ENCODE results near the gene RHBDL3.
"Not testable (repeated sequence)": the region's sequence is repeated elsewhere in the genome, so short reads cannot be mapped to it uniquely, and the experiment has no call there.

RHBDL3 gene

DNA sequence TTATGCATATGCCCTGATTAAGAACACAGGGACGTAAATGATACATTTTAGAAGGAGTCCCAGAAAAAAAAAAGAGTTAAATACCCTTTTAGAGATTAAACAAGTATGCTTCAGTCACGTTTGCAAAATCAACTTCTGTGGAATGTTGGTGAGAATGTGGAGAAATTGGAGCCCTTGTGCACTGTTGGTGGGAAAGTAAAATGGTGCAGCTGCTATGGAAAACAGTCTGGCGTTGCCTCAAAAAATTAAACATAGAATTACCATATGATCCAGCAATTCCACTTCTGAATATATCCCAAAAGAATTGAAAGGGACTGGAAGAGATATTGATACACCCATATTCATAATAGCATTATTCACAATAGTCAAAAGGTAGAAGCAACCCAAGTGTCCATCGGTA, 26.5 kb downstream of the RHBDL3 start:
- no peak for DNase-seq

DNA sequence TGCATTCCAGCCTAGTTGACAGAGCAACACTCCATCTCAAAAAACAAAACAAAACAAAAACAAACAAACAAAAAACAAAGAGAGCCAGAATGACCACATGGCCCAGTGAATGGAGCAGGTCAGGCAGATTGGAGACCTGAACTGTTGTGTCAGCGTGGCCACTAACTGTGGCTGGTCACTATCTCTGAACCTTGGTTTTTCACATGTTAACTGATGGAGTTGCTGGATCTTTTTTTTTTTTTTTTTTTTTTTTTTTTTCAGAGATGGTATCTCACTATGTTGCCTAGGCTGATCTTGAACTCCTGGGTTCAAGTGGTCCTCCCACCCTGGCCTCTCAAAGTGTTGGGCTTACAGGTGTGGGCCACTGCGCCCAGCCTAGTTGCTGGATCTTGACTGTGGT, 31.8 kb downstream of the RHBDL3 start:
- no peak for DNase-seq

DNA sequence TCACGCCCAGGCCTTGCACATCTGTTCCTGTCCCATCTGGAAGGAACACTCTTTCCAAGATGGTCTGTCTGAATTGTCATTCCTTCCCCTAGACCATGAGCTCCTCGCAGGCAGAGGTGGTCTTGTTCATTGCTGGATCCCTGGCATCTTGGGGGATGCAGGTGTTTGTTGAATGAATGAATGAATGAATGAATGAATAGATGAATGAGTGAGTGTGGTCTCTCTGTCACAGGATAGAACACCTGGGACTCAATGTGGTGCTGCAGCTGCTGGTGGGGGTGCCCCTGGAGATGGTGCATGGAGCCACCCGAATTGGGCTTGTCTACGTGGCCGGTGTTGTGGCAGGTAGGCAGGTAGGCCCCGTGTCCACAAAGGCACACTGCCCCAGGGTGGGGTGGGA, 32.2 kb downstream of the RHBDL3 start:
- no peak for DNase-seq

DNA sequence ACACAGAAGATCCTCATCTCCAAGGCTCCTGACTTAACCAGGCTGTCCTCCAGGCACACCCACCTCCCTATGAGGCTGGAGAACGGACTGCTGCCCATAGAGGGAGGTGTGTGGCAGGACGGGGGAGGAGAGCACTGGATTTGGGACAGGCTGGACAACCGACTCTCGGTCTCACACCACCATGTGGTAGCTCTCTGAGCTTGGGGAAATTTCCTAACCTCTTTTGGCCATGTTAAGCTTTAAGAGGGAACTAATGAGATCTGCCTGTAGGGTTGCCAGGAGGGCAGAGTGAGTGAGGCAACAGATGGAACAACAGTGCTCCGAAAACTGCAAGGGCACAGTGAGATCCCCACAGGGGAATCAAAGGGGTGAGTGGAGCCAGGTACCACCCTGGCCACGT, 32.7 kb downstream of the RHBDL3 start:
- DNase-seq = peak; percentile 17

DNA sequence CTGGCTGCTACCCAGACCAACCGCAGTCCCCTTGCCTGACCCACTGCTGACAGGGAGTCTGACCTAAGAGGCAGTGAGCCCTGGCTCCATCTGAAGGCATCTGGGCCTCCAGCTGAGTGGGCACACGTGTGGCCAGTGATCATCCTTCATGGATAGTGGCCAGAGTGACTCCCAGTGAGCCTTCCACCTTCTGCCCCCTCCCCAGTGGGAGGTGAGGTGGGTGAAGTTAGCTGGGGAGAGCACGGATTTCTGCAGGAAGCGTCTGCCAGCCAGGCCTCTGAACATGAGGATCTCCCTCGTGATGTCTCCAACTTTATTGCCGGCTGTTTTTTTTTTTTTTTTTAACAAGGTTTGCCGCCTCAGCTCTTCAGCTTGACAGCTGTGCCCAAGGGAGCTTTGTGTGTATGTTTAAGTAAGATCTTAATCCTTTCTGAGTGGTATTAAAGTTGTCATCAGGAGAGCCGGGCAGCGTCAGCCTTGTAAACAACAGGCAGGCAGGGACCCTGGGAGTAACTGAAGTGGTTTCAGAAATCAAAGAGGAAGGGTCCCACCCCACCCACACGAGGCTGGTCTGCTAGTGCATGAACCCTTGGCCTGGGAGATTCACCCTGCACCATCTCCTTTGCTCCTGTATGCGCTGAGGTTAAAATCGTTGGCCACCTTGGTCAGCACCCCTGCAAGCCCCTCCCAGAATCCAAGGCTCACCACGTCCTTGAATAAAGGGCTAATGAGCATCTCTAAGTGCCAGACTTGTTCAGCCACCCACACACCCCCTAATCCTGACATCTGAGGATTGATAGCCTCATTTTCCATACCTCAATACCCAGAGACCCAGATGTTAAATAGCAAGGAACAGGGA, 33.3 kb downstream of the RHBDL3 start:
- DNase-seq = no peak

DNA sequence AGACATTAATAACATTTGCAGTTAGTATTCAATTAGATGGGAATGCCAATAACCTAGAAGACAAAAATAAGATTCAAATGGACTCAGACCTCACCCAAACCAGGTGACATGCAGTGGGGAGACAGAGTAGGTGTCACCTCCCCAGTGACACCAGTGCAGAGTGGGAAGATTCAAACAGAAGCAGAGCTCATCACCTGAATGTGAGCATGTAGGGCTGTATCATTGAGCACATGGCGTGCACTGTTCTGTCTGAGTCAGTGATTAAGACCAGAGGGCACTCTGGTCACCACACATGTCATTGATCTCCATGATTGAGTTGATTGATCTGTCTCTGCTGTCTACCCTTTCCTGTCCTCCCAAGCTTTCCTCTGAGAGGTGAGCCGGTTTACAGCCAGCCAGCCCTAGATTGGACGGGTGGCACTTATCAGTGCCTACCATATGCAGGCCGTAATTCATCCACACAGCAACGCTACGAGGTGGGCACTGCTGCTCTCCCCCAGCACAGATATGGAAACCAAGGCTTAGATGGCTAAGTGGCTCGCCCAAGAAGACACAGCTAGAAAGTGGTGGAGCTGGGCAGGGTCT, 34.0 kb downstream of the RHBDL3 start:
- no peak for DNase-seq

DNA sequence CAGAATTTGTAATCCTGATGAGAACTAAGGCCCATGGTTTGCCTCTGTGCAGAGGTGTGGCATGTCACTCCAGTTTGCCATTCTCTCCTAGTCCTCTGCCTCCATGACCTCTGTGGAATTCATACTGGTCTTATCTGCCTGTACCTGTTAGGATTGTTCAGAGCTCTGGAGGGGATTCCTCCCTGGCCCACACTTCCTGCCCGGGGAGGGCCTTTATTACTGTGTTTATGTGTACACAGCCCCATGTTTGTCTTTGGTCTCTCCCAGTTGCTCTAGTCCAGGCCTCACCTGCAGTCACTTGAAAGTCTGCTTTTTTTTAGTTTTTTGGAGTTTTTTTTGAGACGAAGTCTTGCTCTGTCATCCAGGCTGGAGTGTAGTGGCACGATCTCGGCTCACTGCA, 36.4 kb downstream of the RHBDL3 start:
- DNase-seq = no peak

DNA sequence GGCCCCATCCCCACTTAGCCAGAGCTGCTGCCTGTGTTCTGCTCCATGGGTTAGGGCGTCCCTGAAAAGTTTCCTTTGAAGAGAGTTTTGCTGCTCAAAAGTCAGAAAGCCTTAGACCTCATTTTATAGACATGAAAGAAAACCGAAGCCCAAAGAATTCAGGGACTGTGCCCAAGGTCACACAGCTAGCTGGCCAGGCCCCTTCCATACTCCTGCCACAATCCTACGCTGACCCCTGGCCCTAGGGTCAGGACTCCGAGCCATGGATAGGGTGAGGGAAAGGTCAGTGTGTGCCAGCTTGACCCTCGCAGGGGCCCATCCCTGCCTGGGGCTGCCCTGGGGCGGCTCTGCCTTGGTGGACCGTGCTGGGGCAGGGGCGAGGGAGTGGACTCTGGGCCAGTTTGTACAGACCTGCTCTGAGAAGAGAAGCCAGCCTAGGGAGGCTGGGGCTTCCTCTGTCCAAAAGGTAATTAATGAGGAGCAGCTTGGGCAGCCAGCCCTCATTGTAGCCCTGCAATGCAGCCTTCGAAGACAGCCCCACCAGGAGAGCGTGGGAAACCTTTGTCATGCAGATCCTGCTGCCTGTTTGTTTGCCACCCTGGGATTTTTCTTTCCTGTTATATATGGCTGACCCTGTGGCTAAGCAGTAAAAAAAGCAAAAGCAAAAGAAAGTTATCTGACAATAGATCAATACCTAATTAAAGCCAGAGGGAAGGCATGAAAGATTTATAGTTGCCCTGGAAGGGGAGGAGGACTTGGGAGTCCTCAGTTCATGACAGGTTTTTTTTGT, 37.4 kb downstream of the RHBDL3 start:
- no peak for DNase-seq

DNA sequence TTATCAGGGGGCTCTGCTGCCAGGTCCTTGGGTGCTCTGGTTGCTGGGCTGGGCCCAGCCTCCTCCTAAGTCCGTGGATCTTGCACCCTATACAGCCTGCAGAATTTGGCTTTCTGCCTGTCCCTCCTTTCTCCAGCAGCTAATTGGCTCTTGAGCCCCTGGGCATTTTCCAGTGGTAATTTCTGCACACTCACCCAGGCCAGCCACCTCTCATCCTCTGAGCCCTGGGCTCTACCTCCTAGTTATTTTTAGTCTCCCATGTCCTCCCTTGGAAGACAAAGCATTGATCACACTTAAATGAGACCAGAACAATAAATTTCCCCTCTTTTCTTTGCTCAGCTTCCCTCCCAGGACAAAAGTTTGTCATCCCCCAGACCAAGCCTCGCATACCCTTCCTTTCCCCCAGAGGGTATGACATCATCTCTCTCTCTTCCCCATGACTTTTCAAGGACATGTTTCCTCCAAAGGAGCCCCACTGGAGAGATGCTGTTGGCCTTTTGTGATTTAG, 38.2 kb downstream of the RHBDL3 start:
- no peak for DNase-seq

DNA sequence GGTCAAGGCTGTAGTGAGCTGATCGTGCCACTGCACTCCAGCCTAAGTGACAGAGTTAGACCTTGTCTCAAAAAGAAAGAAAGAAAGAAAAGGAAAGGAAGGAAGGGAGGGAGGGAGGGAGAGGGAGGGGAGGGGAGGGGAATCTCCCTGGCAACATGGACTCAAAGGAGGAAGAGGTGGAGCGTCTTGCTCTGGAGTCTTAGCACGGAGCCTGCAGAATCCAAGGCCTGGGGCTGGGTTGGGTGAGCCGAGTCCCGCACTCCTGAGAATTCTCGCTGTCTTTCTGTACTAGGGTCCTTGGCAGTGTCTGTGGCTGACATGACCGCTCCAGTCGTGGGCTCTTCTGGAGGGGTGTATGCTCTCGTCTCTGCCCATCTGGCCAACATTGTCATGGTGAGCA, 39.4 kb downstream of the RHBDL3 start:
- no peak for DNase-seq

DNA sequence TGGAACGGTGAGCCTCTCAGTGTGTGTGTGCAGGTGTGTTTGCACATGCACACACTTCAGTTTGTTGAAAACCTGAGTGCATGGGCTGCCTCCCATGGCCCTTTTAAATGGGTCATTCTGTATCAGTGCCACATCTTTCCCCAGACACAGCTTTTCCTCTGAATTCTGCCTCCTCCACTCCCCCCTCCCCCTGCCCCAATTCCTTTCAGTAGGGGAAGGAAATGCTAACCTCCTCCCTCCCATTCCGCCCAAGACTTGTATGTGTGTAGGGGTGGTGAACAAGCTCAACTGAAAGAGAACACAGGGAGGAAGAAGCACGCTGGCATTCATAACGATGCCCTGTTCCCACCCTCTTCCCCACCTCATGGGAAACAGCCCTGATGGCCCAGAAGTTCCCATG, 42.0 kb downstream of the RHBDL3 start:
- DNase-seq = no peak

DNA sequence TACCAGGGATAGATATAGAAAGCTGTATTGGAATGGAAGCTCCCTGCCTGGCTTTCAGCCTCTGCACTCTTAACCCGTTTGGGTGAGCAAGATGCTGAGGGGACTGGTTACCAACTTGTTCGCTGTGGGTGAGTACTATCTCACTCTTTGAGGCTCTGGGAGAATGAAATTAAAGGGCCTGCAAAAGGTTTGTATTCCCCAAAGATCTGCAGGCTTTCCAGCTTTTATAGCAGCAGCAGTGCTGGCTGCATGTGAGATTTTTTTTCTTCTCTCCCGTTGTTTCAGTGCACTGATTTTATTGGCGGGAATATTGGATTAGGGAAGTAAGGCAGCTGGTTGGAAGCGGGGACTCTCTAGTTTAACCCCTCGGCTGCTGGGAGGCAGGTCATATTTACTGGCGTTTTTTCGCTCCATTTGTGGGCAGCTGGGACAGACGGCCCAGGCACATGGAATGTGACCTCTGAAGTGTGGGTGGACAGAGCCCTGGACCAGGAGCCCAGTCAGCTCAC, 45.5 kb downstream of the RHBDL3 start:
- no peak for DNase-seq

DNA sequence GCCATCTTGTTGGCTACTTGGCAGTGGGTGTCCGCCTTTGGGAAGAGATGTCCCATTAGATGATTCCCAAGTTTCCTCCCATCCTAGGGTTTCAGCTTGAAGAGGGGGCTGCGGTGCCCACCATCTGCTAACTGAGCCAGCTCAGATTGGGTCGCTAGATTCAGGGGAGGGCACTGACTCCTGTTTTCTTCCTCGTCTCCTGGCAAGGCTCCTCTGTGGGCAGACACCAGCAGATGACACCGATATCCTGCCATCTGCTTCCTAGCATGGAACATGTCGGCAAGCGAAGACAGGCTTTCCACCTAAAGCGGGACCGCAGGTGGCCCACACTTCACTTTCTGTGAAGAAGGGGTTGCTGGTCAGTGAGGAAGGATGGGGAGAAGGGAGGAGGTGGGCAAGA, 49.0 kb downstream of the RHBDL3 start:
- no peak for DNase-seq

DNA sequence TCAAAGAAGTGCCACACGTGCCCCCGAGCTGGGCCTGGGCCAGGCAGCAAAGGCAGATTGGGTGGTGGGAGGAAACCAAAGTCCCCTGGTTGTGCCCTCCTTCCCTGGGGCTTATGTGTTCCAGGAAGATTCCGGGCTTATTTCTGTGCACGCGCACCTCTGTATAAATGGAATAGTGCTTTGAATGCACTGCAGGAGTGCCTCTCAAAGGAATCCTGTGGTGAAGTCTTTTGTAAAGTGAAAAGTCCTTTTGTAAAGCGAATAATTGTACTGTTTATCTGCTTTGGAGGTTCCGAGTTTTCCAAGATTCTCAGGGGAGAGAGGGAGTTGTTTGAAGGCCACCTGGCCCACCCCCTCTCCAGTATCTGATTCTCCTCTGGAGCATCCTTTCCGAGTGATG, 49.5 kb downstream of the RHBDL3 start:
- no peak for DNase-seq

DNA sequence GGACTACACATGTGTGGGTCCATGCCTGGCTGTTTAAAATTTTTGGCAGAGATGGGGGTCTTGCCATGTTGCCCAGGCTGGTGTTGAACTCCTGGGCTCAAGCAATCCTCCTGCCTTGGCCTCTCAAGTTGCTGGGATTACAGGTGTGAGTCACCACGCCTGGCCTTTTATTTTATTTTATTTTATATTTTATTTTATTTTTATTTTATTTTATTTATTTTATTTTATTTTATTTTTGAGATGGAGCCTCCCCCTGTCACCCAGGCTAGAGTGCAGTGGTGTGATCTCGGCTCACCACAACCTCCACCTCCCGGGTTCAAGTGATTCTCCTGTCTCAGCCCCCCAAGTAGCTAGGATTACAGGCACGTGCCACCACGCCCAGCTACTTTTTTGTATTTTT, 51.0 kb downstream of the RHBDL3 start:
- DNase-seq = not testable (repeated sequence)

DNA sequence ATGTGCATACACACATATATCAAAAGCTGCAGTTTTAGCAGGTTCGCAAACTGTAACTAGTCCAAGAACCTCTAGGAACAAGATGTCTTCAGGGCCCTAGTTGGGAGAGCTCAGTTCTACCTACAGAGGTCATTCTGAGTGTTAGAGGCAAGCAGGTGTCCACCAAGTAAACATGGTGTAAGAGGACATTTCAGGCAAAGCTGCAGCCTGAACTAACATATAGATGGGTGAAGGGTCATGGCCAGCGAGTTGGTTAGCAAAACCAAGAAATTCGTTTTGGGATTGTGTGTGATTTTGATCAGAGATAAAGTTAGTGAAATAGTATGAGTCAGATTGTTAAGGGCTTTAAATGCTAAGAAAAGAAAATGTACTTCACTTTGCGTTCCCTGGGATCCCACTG, 51.7 kb downstream of the RHBDL3 start:
- no peak for DNase-seq

DNA sequence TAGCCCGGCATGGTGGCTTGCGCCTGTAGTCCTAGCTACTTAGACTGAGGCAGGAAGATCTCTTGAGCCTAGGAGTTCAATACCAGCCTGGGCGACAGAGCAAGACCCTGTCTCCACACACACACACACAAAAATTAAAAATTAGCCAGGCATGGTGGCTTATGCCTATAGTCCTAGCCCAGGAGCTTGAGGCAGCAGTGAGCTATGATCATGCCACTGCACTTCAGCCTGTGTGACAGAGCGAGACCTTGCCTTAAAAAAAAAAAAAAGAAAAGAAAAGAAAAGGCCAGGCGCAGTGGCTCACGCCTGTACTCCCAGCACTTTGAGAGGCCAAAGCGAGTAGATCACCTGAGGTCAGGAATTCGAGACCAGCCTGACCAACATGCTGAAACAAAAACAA, 52.4 kb downstream of the RHBDL3 start:
- no peak for DNase-seq

DNA sequence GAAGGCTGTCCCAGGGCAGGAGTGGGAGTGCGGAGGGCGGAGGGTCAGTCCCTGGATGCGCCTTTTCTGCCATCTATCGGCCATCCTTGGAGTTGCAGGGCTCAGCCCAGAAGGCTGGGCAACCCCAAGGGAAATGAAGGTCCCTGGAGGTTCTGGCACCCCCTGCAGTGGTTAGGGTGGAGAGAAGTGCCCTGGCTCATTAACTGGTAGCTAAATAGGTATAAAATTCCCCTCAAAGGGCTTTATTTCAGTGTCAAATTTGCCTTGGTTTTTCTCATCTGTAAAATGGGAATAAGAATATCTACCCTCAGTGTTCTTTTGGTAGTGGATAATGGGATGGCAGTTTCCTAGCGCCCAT, 53.9 kb downstream of the RHBDL3 start:
- DNase-seq = peak; percentile 82

DNA sequence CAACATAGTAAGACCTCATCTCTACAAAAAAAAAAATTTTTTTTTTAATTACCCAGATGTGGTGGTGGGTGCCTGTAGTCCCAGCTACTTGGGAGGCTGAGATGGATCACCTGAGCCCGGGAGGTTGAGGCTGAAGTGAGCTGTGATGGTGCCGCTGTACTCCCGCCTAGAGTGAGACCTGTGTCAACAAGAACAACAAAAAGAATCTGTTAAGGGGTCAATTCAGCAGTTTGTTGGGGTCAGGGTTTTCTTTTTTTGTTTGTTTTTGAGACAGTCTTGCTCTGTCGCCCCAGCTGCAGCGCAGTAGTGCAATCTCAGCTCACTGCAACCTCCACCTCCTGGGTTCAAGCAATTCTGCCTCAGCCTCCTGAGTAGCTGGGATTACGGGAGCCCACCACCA, 54.4 kb downstream of the RHBDL3 start:
- DNase-seq = not testable (repeated sequence)

DNA sequence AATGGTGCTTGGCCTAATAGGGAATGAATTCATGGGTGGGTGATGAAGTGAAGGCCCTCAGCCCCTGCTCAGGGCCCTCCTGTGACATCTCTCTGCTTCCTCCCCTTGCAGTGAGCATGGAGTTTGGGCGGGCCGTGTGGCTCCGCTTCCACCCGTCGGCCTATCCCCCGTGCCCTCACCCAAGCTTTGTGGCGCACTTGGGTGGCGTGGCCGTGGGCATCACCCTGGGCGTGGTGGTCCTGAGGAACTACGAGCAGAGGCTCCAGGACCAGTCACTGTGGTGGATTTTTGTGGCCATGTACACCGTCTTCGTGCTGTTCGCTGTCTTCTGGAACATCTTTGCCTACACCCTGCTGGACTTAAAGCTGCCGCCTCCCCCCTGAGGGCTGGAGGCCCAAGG, 55.2 kb downstream of the RHBDL3 start:
- DNase-seq = no peak

DNA sequence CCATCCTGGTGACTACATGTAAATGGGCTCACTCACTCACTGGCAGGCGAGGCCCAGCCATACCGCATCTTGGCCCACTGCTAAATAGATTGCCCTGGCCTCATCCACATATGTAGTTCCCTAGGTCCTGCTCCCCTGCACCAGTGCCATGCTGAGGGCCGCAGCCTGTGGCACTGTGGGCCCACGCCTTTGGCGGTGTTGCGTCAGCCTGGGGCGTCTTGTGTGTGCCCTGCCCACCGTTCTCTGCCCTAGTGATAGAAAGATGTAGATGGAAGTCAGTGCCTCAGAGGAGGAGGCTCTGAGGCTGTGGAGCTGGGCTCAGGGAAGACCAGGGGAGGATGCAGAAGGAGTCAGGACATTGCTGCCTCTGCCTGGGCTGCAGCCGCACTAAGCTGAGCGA, 57.4 kb downstream of the RHBDL3 start:
- DNase-seq = no peak

DNA sequence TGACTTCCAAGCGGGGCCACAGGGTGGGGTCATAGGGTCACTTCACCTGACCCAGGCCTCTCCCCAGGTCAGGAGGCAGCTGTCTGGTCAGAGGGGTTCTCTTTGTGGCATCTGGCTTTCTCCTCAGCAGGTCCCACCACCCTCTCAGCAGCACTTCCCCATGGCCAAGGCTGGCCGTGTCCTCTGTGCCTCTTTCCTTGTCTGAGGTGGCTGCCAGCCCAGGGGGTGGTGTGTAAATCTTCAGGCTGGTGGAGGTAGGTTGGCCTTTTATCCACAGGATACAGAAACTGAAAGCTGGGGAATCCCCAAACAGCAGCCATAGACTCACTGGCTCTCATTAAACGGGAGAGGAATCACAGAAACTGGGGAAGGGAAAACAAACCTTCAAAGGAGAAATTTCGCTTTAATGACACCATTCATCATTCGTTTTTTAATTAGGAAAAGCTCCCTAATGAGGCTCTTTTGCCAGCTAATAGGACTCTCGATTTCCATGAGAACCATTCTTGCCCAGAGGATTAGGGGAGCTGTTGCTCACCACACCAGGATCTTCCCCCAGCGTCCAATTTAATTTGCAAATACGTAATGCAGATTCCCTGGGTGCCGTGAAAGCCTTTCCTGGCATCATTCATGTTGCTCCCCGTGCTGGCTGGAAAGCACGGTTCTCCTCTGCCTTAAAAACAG, 58.3 kb downstream of the RHBDL3 start:
- DNase-seq = peak; percentile 29

DNA sequence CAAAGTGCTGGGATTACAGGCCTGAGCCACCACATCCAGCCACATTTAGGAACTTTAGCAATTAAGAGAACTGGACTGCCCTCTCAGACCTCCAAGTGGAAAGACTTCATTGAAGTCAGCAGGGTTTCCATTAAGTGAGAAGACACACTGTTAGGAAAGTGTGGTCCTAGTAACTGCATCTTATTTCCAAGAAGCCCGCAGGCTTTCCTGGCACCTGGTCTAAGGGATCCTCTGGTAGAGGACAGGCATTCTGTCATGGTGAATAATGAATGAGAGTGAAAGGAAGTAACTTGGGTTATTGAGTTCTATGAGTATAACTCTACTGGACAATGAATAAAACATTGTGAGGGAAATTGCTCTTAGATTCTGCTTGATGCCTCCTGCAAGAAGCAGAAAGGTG, 62.3 kb downstream of the RHBDL3 start:
- DNase-seq = no peak

Data from OCI-M1 (cell line).